Activated naive CD8-positive, alpha-beta T cell treated with anti-CD3 and anti-CD28 coated beads, Interleukin-2, amount 10 ng/mL, durations not matched to agents 7 days and 5 days (primary cell): ENCODE results near the gene ENO3. TPM values are rescaled to one million over a fixed set of nuclear protein-coding genes. Genes with fewer than 3 reads are reported as not detected.
A peak's percentile ranks its signal among the peaks of the same experiment; 100 is the strongest.

Source experiments
- ATAC-seq: fragments of 150-1000 bp; cut with Tn5 transposase; one replicate; pipeline ENCODE4 v1.10.0; 2021; ENCODE audit warnings: low read depth, moderate library complexity
- POLR2A ChIA-PET: fragments of 350-600 bp; sonication (Branson Sonifier 250); formaldehyde crosslinking; loops from one replicate; lab custom pipeline; 2021; ENCODE audit warnings: antibody characterized with exemption; lab: Charles Lee
- DNase-seq: peaks from one replicate; pipeline ENCODE4 v3.0.0; 2021
- H3K27ac Mint-ChIP-seq: one replicate; pipeline ENCODE4 v1.8.0; 2022; ENCODE audit warnings: mild to moderate bottlenecking, mixed read lengths
- H3K27me3 Mint-ChIP-seq: one replicate; pipeline ENCODE4 v1.8.0; 2022; ENCODE audit warnings: mild to moderate bottlenecking, moderate library complexity, mixed read lengths
- H3K36me3 Mint-ChIP-seq: one replicate; pipeline ENCODE4 v1.8.0; 2021; ENCODE audit warnings: mild to moderate bottlenecking, mixed read lengths
- H3K4me1 Mint-ChIP-seq: one replicate; pipeline ENCODE4 v1.8.0; 2021; ENCODE audit warnings: mixed read lengths
- H3K4me3 Mint-ChIP-seq: one replicate; pipeline ENCODE4 v1.8.0; 2022; ENCODE audit warnings: mild to moderate bottlenecking, moderate library complexity, mixed read lengths
- H3K9me3 Mint-ChIP-seq: one replicate; pipeline ENCODE4 v1.8.0; 2021; ENCODE audit warnings: mixed read lengths
- total RNA-seq, 2 experiments: library from RNA; stranded (reverse); gene quantifications; one replicate each; pipeline ENCODE4 v1.2.3, GENCODE V29; 2021

Gene ENO3
- total RNA-seq, 2 experiments from 2014 or later: 31.4 to 32.9 TPM

DNA sequence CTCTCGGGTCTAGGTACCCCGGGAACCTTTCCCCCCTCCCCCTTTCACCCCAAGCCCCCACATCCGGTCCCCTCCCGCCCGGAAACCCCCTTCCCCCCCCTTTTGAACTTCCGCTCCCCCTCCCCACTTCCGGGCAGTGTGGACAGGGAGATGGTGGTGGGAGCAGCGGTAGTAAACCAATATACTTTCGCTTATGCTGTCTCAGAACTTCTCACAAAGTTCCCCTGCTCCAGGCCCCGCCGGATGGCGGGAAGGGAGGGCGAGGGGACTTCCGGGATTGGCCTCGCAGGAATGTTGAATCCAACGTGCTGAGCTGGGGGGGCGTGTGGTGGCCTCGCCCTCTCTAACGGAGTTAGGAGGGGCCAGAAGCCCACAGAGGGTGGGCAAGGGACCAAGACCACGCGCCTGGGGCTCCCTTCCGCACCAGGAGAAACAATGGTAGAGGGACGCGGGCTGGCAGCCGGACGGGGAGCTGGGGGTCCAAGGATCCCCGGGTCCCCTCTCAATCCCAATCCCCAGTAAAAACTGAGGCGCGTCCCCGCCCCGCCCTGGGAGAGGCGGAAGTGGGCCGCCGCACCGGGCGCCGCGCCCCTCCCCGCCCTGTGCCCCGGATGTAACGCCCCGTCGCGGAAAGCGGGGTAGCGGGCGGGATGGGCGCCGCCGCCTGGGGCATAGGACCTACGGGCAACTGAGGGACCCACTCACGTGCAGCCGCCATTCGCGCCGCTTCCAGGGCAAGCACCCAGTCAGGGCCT, 3.3 kb upstream of the ENO3 start:
- Mint-ChIP-seq H3K4me1 (peaks cover 42% of the 10 kb centered on the region), H3K27me3 (no peaks in the 10 kb centered on the region), H3K4me3 (peak overlapping the region; percentile 100), H3K36me3 (peaks cover 45% of the 10 kb centered on the region), H3K27ac (peak overlapping the region; percentile 100), H3K9me3 (no peaks in the 10 kb centered on the region)
- DNase-seq (peak; percentile 86), ATAC-seq (peak; percentile 12)
- POLR2A ChIA-PET: interaction anchor here (0.6 to 17.2 kb wide), 16 partner anchors 8 to 684 kb away, joined by 3 to 441 read pairs (median 4); partner anchors contain the start of genes ARRB2, CAMTA2, INCA1 and KIF1C

DNA sequence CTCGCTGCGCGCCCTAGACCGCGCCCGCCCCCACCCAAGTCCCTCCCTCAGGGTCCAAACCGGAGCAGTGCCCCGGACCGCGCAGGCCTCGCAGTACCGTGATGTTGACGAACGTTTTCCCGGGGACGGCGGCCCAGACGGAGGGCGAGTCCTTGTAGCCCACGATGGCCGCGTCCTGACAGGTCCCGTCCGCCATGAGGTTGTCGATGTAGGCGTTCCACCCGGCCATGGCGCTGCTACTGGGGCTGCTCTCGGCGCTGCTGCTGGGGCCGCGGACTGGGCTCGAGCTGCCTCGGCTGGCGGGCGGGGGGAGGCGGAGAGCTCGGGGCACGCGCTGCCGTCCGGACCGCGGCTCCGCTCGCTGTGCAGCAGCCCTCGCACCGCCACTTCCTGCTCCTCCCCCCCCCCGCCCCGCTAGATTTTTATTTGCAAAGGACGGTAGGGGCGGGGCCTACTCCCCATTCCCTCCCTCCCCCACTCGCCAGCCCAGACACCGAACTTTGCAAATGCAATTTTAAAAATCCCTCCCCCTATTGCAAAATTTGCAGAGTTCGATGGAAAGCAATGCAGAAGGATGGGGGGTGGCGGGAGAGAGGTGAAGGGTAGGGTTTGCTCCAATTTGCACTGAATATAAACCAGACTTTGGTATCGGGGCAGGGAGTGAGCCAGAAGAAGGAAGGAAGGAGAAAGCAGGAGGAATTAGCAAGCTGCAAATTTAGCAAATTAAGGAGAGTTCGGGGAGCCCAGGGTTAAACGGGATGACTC, 2.6 kb upstream of the ENO3 start, which contains the start of gene PFN1:
TSS of gene PFN1 (minus strand) at position 365 of the 765 bp plus-strand sequence. CDS start at position 229, 136 bp downstream.
- POLR2A ChIA-PET: interaction anchor here (0.6 to 17.2 kb wide), 17 partner anchors 8 to 246 kb away, joined by 3 to 441 read pairs (median 5); partner anchors contain the start of genes ARRB2, C17orf107, CAMTA2 and INCA1
- Mint-ChIP-seq H3K36me3 (peaks cover 40% of the 10 kb centered on the region), H3K9me3 (no peaks in the 10 kb centered on the region), H3K4me1 (peaks cover 34% of the 10 kb centered on the region), H3K27me3 (no peaks in the 10 kb centered on the region), H3K27ac (peak within 1 kb of the TSS; percentile 100), H3K4me3 (peak within 1 kb of the TSS; percentile 100)
- ATAC-seq: peak; percentile 21
- DNase-seq: peak; percentile 86

DNA sequence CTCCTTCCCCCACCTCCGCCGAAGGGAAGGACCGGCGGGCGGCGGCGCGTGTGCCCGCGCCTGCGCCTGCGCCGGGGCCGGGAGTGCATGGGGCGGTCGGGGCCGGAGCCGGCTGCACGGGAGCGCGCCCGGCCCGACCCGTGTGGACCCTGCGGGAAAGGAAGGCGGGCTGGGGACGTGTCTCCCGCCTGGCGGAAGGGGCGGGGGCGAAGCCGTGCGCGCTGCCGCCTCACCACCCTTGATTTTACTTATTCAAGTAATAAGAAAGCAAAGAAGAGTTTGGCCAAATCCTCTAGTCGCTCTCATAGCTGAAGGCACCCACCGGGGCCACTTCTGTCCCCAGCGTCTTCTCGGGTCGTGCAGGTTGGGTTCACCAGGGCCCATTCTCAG, 2.0 kb upstream of the ENO3 start:
- no peaks in the 10 kb centered on the region for H3K27me3 Mint-ChIP-seq

DNA sequence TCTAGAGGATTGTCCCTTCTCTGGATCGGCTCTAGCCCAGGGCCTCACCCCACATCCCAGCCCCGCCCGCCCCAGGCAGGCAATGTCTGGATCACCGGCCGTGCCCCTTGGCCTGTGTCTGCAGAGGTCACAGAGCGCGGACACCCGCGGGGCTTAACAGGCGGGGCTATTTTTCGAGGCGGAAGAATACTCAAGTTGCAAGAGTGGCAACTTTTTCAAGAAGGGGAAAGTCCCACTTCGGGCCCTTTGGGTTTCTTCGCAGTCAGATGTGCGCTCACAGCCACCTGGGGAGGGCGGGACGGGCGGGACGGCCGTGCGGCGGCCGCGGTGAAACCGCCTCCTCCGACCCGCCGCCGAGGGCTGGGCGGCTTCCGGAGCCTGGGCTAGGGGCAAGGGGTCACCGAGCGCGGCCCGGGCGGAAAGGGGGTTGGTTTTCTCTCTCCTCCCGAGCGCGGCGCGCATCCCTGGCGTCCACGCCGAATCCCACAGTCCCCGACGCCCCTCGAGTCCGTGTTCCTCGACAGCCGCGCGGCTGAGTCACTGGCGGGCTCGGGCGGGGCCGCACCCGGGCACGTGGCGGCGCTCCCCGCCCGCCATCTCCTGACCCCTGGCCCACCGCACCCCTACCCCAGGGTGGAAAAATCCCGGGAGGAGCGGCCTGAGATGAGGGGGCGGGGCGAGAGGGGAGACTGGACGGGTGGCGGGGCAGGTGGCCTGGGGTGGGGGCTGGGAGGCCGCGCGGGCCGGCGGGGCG, 1.4 kb upstream of the ENO3 start:
- H3K4me1 Mint-ChIP-seq: peaks cover 28% of the 10 kb centered on the region
- POLR2A ChIA-PET: interaction anchor here (0.7 to 17.2 kb wide), 12 partner anchors 8 to 470 kb away, joined by 3 to 441 read pairs (median 4); partner anchors contain the start of genes C17orf107, INCA1, KIF1C and NUP88
- peak overlapping the region; percentile 100 for H3K4me3 Mint-ChIP-seq
- DNase-seq (peak; percentile 85), ATAC-seq (peak; percentile 23)
- no peaks in the 10 kb centered on the region for H3K9me3 Mint-ChIP-seq
- H3K27ac Mint-ChIP-seq: peak overlapping the region; percentile 84
- H3K36me3 Mint-ChIP-seq: peaks cover 33% of the 10 kb centered on the region
- no peaks in the 10 kb centered on the region for H3K27me3 Mint-ChIP-seq

More for the DNA sequence above, 2.0 kb upstream of the ENO3 start:
- Mint-ChIP-seq H3K4me3 (peak overlapping the region; percentile 100), H3K36me3 (peaks cover 38% of the 10 kb centered on the region), H3K9me3 (no peaks in the 10 kb centered on the region), H3K27ac (peak overlapping the region; percentile 100), H3K4me1 (peaks cover 31% of the 10 kb centered on the region)
- ATAC-seq: peak; percentile 44
- no peak for DNase-seq
- POLR2A ChIA-PET: interaction anchor here (0.6 to 17.2 kb wide), 15 partner anchors 8 to 246 kb away, joined by 3 to 441 read pairs (median 5); partner anchors contain the start of genes ARRB2, C17orf107, CAMTA2 and INCA1

DNA sequence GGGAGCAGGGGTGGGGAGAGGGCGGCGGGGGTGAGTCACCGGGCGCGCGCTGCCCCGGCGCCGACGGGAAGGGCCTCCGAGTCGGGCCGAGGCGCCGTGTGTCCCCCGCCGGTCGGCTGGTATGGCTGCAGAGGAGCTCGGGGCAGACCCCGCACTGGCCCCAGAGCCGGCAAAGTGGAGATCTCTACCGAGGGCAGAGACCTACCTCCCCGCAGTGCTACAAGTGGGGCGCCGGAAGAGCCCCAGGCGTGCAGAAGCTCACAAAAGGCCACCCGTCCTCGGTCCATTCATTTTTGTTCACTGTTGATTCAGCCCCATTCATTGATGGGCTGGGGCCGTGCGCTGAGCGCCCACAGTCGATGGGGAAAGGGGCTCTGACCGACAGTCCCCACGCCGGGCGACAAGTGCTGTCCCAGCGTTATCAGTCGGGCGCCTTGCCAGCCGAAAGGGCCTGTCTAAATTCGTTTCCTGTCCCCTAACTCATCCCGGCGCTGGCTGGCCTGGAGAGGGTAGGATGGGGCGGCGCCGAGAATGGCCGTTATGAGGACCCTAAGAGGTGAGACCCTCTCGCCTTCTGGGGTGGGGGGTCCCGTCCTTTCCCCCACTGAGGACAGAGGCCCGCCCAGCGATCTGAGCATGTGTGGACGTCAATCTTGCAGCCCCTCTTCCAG, 709 bp upstream of the ENO3 start:
- H3K4me1 Mint-ChIP-seq: peaks cover 21% of the 10 kb centered on the region
- ATAC-seq: peak; percentile 2
- H3K27me3 Mint-ChIP-seq: no peaks in the 10 kb centered on the region
- peak overlapping the region; percentile 92 for H3K27ac Mint-ChIP-seq
- POLR2A ChIA-PET: interaction anchor here (0.6 to 17.2 kb wide), 8 partner anchors 10 to 469 kb away, joined by 3 to 441 read pairs (median 4); partner anchors contain the start of genes NUP88, RNF167, RPAIN and SLC25A11
- H3K9me3 Mint-ChIP-seq: no peaks in the 10 kb centered on the region
- DNase-seq: no peak
- peaks cover 26% of the 10 kb centered on the region for H3K36me3 Mint-ChIP-seq
- H3K4me3 Mint-ChIP-seq: peak overlapping the region; percentile 86

DNA sequence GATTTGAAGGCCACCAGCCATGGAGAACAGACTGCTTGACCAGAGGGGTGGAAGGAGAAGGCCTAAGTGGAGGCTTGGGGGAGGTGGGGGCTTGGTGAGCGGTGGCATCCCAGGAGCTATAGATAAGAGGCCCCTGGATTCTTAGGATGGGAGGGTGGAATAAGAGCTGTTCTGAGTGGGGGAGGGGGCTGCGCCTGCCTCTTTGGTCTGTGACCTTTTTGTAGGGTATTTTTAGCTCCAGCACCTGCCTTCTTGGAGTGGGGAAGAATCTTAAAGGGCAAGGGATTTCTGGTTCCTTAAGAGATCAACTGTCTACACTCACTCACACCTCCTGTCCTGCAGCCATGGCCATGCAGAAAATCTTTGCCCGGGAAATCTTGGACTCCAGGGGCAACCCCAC, 567 bp downstream of the ENO3 start:
- no peaks in the 10 kb centered on the region for H3K27me3 Mint-ChIP-seq
- POLR2A ChIA-PET: interaction anchor here (0.6 to 17.2 kb wide), 5 partner anchors 8 to 98 kb away, joined by 3 to 441 read pairs (median 7); partner anchors contain the start of genes RNF167, SLC25A11 and SPAG7
- no peaks in the 10 kb centered on the region for H3K9me3 Mint-ChIP-seq
- H3K4me1 Mint-ChIP-seq: peaks cover 20% of the 10 kb centered on the region
- peak overlapping the region; percentile 86 for H3K4me3 Mint-ChIP-seq
- H3K36me3 Mint-ChIP-seq: peaks cover 18% of the 10 kb centered on the region
- ATAC-seq (no peak), DNase-seq (no peak)
- peak overlapping the region; percentile 92 for H3K27ac Mint-ChIP-seq

DNA sequence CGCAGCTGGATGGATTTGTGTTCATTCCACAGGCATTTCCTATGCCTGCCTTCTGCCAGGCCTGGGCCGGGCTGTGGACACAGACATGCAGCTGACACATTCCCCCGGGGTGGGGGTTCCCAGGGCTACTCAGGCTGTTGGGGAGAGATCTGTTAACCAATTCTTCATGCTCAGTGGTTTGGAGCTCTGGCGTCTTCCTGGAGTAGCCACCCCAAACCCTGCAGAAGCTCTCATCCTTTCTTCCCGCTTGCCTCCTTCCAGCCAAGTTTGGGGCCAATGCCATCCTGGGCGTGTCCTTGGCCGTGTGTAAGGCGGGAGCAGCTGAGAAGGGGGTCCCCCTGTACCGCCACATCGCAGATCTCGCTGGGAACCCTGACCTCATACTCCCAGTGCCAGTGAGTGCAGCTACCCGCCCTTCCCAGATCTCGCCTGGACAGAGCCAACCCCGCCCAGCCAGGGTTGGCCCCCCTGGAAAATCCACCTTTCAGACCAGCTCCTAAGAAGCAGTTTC, 2.6 kb downstream of the ENO3 start:
- ATAC-seq: no peak
- H3K27ac Mint-ChIP-seq: no peak overlapping the region
- POLR2A ChIA-PET: interaction anchor here (0.6 to 17.2 kb wide), 3 partner anchors 13 to 759 kb away, joined by 3 to 441 read pairs (median 5); partner anchors contain the start of gene SPAG7
- no peaks in the 10 kb centered on the region for H3K9me3 Mint-ChIP-seq
- DNase-seq: no peak
- no peak overlapping the region for H3K4me3 Mint-ChIP-seq
- H3K27me3 Mint-ChIP-seq: no peaks in the 10 kb centered on the region
- peaks cover 22% of the 10 kb centered on the region for H3K4me1 Mint-ChIP-seq
- peaks cover 17% of the 10 kb centered on the region for H3K36me3 Mint-ChIP-seq

DNA sequence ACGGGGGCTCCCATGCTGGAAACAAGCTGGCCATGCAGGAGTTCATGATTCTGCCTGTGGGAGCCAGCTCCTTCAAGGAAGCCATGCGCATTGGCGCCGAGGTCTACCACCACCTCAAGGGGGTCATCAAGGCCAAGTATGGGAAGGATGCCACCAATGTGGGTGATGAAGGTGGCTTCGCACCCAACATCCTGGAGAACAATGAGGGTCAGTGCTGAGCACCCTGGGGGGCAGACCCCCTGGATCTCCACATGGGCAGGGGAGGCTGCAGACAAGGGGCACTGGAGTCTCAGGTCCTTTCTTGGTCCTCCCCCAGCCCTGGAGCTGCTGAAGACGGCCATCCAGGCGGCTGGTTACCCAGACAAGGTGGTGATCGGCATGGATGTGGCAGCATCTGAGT, 4.2 kb downstream of the ENO3 start:
- H3K36me3 Mint-ChIP-seq: peaks cover 22% of the 10 kb centered on the region
- POLR2A ChIA-PET: interaction anchor here (0.9 to 17.2 kb wide), 3 partner anchors 13 to 42 kb away, joined by 3 to 441 read pairs (median 3); partner anchors contain the start of genes INCA1, RNF167, SLC25A11 and SPAG7
- H3K4me3 Mint-ChIP-seq: no peak overlapping the region
- no peaks in the 10 kb centered on the region for H3K9me3 Mint-ChIP-seq
- ATAC-seq (no peak), DNase-seq (no peak)
- peaks cover 20% of the 10 kb centered on the region for H3K4me1 Mint-ChIP-seq
- no peaks in the 10 kb centered on the region for H3K27me3 Mint-ChIP-seq
- H3K27ac Mint-ChIP-seq: no peak overlapping the region

DNA sequence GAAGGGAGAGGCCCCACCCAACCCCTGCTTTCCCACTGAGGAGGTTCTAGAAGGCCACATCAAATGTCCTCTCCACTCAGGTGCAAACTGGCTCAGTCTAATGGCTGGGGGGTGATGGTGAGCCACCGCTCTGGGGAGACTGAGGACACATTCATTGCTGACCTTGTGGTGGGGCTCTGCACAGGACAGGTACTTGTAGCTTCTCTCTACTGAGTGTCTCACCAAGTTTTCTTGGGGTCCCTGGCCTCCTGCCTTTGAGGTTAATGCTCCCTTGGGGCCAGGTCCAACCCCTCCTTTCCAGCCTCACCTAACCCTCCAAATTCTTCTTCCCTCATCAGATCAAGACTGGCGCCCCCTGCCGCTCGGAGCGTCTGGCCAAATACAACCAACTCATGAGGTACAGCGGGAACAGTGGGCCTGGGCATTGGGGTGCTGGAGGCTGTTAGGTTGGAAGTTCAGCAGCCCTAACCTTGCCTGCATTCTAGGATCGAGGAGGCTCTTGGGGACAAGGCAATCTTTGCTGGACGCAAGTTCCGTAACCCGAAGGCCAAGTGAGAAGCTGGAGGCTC, 5.7 kb downstream of the ENO3 start:
- ATAC-seq (peak; percentile 37), DNase-seq (peak; percentile 64)
- H3K36me3 Mint-ChIP-seq: peaks cover 22% of the 10 kb centered on the region
- H3K27me3 Mint-ChIP-seq: no peaks in the 10 kb centered on the region
- no peak overlapping the region for H3K4me3 Mint-ChIP-seq
- POLR2A ChIA-PET: interaction anchor here (0.8 to 3.0 kb wide), 4 partner anchors 8 to 20 kb away, joined by 3 to 17 read pairs (median 6); partner anchors contain the start of gene PFN1
- H3K9me3 Mint-ChIP-seq: no peaks in the 10 kb centered on the region
- peaks cover 10% of the 10 kb centered on the region for H3K4me1 Mint-ChIP-seq
- peak overlapping the region; percentile 57 for H3K27ac Mint-ChIP-seq

DNA sequence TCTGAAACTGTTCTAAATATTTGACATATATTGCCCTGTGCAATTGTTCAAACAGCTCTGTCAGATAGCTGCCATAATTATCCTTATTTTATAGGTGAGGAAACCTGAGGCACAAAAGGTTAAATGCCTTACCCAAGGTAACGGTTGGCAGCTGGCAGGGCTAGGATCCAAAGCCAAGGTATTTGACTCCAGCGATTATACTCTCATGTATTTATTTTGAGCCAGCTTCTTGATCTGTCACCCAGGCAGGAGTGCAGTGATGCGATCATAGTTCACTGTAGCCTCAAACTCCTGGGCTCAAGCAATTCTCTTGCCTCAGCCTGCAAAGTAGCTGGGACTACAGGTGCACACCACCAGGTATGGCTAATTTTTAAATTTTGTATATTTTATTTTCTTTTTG, 7.2 kb downstream of the ENO3 start:
- POLR2A ChIA-PET: interaction anchor here (1.9 to 3.0 kb wide), 3 partner anchors 8 to 12 kb away, joined by 4 to 17 read pairs (median 9); partner anchors contain the start of gene PFN1
- no peak overlapping the region for H3K4me3 Mint-ChIP-seq
- peaks cover 20% of the 10 kb centered on the region for H3K36me3 Mint-ChIP-seq
- no peaks in the 10 kb centered on the region for H3K27me3 Mint-ChIP-seq
- no peak for DNase-seq
- peaks cover 9% of the 10 kb centered on the region for H3K4me1 Mint-ChIP-seq
- no peaks in the 10 kb centered on the region for H3K9me3 Mint-ChIP-seq
- H3K27ac Mint-ChIP-seq: no peak overlapping the region
- ATAC-seq: no peak

DNA sequence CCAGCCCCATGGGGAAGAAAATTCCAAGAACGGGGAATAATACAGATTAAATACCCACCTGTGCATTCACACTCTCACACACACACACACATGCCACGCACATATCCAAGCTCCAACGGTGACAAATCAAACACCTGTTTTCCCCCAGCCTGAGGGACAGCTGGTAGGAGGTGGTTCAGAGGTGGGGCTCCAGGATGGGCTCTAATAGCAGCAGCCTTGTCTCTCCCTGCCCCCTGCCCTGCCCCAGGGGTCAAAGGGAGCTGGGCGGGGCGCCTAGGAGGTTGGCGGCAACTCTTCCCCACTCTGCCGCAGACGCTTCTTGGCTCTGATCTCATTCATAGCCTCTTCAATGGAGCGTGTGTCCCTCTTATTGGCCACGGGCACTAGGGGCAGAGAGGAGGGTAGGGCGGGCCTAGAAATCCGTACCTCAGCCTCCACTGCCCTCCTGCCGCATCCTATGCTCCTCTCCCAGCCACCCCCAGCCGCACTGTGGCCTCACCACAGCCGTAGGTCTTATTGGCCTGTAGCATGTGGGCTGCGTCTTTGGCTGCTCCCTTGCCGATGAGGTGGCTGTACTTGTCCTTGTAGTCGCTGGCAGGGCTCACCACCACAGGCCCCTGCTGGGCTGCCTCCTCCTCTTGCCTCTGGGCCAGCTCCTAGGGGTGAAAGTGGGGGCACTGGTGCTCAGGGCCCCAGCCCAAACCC, 8.5 kb downstream of the ENO3 start:
- no peak overlapping the region for H3K27ac Mint-ChIP-seq
- H3K4me3 Mint-ChIP-seq: no peak overlapping the region
- peaks cover 7% of the 10 kb centered on the region for H3K4me1 Mint-ChIP-seq
- no peak for ATAC-seq
- no peaks in the 10 kb centered on the region for H3K27me3 Mint-ChIP-seq
- no peaks in the 10 kb centered on the region for H3K9me3 Mint-ChIP-seq
- POLR2A ChIA-PET: no interaction called here
- DNase-seq: no peak
- peaks cover 17% of the 10 kb centered on the region for H3K36me3 Mint-ChIP-seq
